Fibroblast of lung (primary cell): ENCODE results near the gene PRSS53. TPM values are rescaled to one million over a fixed set of nuclear protein-coding genes. Genes with fewer than 3 reads are reported as not detected.

Source experiments
- DNase-seq, 2 donors: peaks; one replicate each; pipeline versions ENCODE4 v3.0.0 to v3.0.0-alpha.2; 2010; ENCODE audit warnings: low read depth in 2 of 2
- H2AFZ ChIP-seq: 2 replicates; pipeline ENCODE4 v1.5.1; 2012; ENCODE audit warnings: low read length, control low read depth, inconsistent platforms
- H3K27ac ChIP-seq: 2 replicates; pipeline ENCODE4 v1.5.1; 2011; ENCODE audit warnings: low read length, control low read depth; ENCODE audit not compliant: insufficient read depth
- H3K27me3 ChIP-seq: 2 replicates; pipeline ENCODE4 v1.5.1; 2011; ENCODE audit warnings: mild to moderate bottlenecking, low read length; ENCODE audit not compliant: control insufficient read depth, insufficient read depth
- H3K36me3 ChIP-seq: 2 replicates; pipeline ENCODE4 v1.5.1; 2011; ENCODE audit warnings: low read length; ENCODE audit not compliant: control insufficient read depth, insufficient read depth
- H3K4me1 ChIP-seq: 2 replicates; pipeline ENCODE4 v1.5.1; 2011; ENCODE audit warnings: low read length; ENCODE audit not compliant: control insufficient read depth, insufficient read depth; ENCODE audit errors: extremely low read depth
- H3K4me2 ChIP-seq: 2 replicates; pipeline ENCODE4 v1.5.1; 2011; ENCODE audit warnings: low read length, control low read depth; ENCODE audit not compliant: insufficient read depth; ENCODE audit errors: extremely low read depth
- H3K4me3 ChIP-seq, 4 experiments: fragments of 200-600 bp in 1 of 4; sonication (generic) in 1 of 4; replicated peaks in 1 of 4; 2 replicates each; pipeline ENCODE4 v1.5.1; 2011 to 2016; ENCODE audit warnings: low read length in 4 of 4, low read depth in 3 of 4, mild to moderate bottlenecking in 3 of 4, control low read depth in 2 of 4, inconsistent platforms in 1 of 4, mixed read lengths in 1 of 4; ENCODE audit not compliant: insufficient read depth in 1 of 4; ENCODE audit errors: control extremely low read depth in 1 of 4
- H3K79me2 ChIP-seq: 2 replicates; pipeline ENCODE4 v1.5.1; 2012; ENCODE audit warnings: mild to moderate bottlenecking, low read length, inconsistent platforms; ENCODE audit not compliant: control insufficient read depth, insufficient read depth
- H3K9ac ChIP-seq: 2 replicates; pipeline ENCODE4 v1.5.1; 2011; ENCODE audit warnings: mild to moderate bottlenecking, low read length, control low read depth; ENCODE audit not compliant: insufficient read depth
- H3K9me3 ChIP-seq: 2 replicates; pipeline ENCODE4 v1.5.1; 2012; ENCODE audit warnings: low read depth, low read length; ENCODE audit not compliant: control insufficient read depth, insufficient read depth
- H4K20me1 ChIP-seq: 2 replicates; pipeline ENCODE4 v1.5.1; 2011; ENCODE audit warnings: low read length; ENCODE audit not compliant: control insufficient read depth, insufficient read depth; ENCODE audit errors: extremely low read depth
- EZH2 ChIP-seq: IDR thresholded peaks from 2 replicates; pipeline ENCODE4 v1.5.1; 2012; ENCODE audit warnings: low read length, control low read depth, mild to moderate bottlenecking; ENCODE audit errors: missing control alignments
- polyA plus RNA-seq, 2 donors: library from polyadenylated mRNA; depleted of rRNA in 1 of 2; stranded (reverse) in 1 of 2; unstranded in 1 of 2; fragments of >200 nt; gene quantifications; 2 replicates each; pipeline ENCODE4 v1.2.1, GENCODE V29; 2011 to 2012; ENCODE audit warnings: missing spikeins in 1 of 2
- total RNA-seq: library from RNA; depleted of rRNA; stranded (reverse); fragments of >200 nt; gene quantifications from 2 replicates; pipeline ENCODE4 v1.2.1, GENCODE V29; 2014
- TF ChIP-seq, protein P1 (sequence below), 2 donors: IDR thresholded peaks in 1 of 2; conservative IDR thresholded peaks in 1 of 2; 1 replicate in 1 of 2; 2 replicates in 1 of 2; pipeline ENCODE4 v1.5.1; 2011 to 2012; ENCODE audit warnings: low read length in 2 of 2, control low read depth in 1 of 2, inconsistent platforms in 1 of 2, low read depth in 1 of 2, mild to moderate bottlenecking in 1 of 2

The PRSS53 gene
- total and polyA plus RNA-seq, 2 donors (not counting 1 experiment from before 2014, with no cell fraction given) = 0.78 to 1.7 TPM

- Histone ChIP-seq H3K4me3 (no peak overlapping the region), H3K36me3 (peaks cover 19% of the 10 kb centered on the region), H3K9me3 (no peaks in the 10 kb centered on the region), H3K4me2 (no peak overlapping the region), H2AFZ (no peak overlapping the region), H3K27ac (no peak overlapping the region), H3K79me2 (peaks cover 9% of the 10 kb centered on the region), H3K27me3 (no peaks in the 10 kb centered on the region), H3K9ac (no peak overlapping the region), H4K20me1 (no peaks in the 10 kb centered on the region), H3K4me1 (no peaks in the 10 kb centered on the region)
- TF ChIP-seq, protein P1, sequence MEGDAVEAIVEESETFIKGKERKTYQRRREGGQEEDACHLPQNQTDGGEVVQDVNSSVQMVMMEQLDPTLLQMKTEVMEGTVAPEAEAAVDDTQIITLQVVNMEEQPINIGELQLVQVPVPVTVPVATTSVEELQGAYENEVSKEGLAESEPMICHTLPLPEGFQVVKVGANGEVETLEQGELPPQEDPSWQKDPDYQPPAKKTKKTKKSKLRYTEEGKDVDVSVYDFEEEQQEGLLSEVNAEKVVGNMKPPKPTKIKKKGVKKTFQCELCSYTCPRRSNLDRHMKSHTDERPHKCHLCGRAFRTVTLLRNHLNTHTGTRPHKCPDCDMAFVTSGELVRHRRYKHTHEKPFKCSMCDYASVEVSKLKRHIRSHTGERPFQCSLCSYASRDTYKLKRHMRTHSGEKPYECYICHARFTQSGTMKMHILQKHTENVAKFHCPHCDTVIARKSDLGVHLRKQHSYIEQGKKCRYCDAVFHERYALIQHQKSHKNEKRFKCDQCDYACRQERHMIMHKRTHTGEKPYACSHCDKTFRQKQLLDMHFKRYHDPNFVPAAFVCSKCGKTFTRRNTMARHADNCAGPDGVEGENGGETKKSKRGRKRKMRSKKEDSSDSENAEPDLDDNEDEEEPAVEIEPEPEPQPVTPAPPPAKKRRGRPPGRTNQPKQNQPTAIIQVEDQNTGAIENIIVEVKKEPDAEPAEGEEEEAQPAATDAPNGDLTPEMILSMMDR (conservative IDR thresholded peaks at IDR 0.05 in 1 of 2, IDR thresholded peaks at IDR 0.05 in 1 of 2; ENCODE audit: low read depth in 1 of 2, low read length in 2 of 2) = no peak
- no peak for TF ChIP-seq EZH2
- DNase-seq = no peak
Measured at GRCh38 chr16:31112711-31113110, 24.0 kb upstream of the PRSS53 start.

DNA sequence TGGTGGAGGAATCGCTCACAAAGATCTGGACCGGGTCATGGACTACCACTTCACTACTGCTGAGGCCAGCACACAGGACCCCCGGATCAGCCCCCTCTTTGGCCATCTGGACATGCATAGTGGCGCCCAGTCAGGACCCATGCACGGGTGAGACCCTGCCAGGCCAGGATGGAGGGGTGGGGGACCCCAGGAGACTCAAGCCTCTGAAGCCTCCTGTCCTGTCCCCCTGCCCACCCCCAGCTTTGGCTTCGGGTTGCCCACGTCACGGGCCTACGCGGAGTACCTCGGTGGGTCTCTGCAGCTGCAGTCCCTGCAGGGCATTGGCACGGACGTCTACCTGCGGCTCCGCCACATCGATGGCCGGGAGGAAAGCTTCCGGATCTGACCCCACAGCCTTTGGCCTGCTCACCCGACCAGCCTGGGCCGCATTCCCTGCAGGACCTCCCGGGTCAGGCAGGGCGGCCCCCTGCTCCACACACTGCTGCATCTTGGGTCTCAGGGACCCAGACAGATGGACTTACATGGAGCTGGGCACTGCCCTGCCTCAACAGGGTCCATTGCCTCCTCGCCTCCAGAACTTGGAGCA lies 23.2 kb upstream of the PRSS53 start:
- no peak overlapping the region for H3K9ac ChIP-seq
- no peak overlapping the region for H3K4me3 ChIP-seq
- H3K27me3 ChIP-seq = no peaks in the 10 kb centered on the region
- no peaks in the 10 kb centered on the region for H3K4me1 ChIP-seq
- no peak overlapping the region for H3K4me2 ChIP-seq
- H4K20me1 ChIP-seq = no peaks in the 10 kb centered on the region
- DNase-seq = no peak
- no peak overlapping the region for H2AFZ ChIP-seq
- H3K9me3 ChIP-seq = no peaks in the 10 kb centered on the region
- peaks cover 9% of the 10 kb centered on the region for H3K79me2 ChIP-seq
- no peak overlapping the region for H3K27ac ChIP-seq
- TF ChIP-seq EZH2 = no peak
- TF ChIP-seq, protein P1 (conservative IDR thresholded peaks at IDR 0.05 in 1 of 2, IDR thresholded peaks at IDR 0.05 in 1 of 2; ENCODE audit: low read depth in 1 of 2, low read length in 2 of 2) = no peak
- H3K36me3 ChIP-seq = peaks cover 19% of the 10 kb centered on the region

- DNase-seq = no peak
- H3K9me3 ChIP-seq = no peaks in the 10 kb centered on the region
- H3K27me3 ChIP-seq = no peaks in the 10 kb centered on the region
- no peak overlapping the region for H3K9ac ChIP-seq
- TF ChIP-seq, protein P1 (conservative IDR thresholded peaks at IDR 0.05 in 1 of 2, IDR thresholded peaks at IDR 0.05 in 1 of 2; ENCODE audit: low read depth in 1 of 2, low read length in 2 of 2) = no peak
- no peak for TF ChIP-seq EZH2
- no peak overlapping the region for H3K27ac ChIP-seq
- no peaks in the 10 kb centered on the region for H4K20me1 ChIP-seq
- H2AFZ ChIP-seq = no peak overlapping the region
- H3K4me2 ChIP-seq = no peak overlapping the region
- H3K36me3 ChIP-seq = peaks cover 19% of the 10 kb centered on the region
- H3K4me3 ChIP-seq = peak overlapping the region in 1 of 4 experiments; percentile 95
- peaks cover 3% of the 10 kb centered on the region for H3K4me1 ChIP-seq
- H3K79me2 ChIP-seq = peaks cover 9% of the 10 kb centered on the region
Measured at GRCh38 chr16:31110106-31111034, 21.6 kb upstream of the PRSS53 start.
